Naive thymus-derived CD4-positive, alpha-beta T cell (primary cell): ENCODE measurements around the gene BSN. TPM values are rescaled to one million over a fixed set of nuclear protein-coding genes. Genes with fewer than 3 reads are reported as not detected.

Experiments used
- ATAC-seq: fragments of 150-1000 bp; cut with Tn5 transposase; 2 replicates; pipeline ENCODE4 v1.10.0; 2021; ENCODE audit warnings: mild to moderate bottlenecking, moderate library complexity
- CTCF ChIA-PET: fragments of 350-600 bp; sonication (Branson Sonifier 250); formaldehyde crosslinking; loops from one replicate; lab custom pipeline; 2021; ENCODE audit warnings: antibody characterized with exemption; lab: Charles Lee
- POLR2A ChIA-PET: fragments of 350-600 bp; sonication (Branson Sonifier 250); formaldehyde crosslinking; loops from one replicate; lab custom pipeline; 2021; ENCODE audit warnings: antibody characterized with exemption, inconsistent platforms; lab: Charles Lee
- DNase-seq, 9 donors: peaks; one replicate each; pipeline versions ENCODE4 v3.0.0 to v3.0.0-alpha.2; 2020 to 2022; ENCODE audit warnings: mixed read lengths in 1 of 9
- H3K27ac ChIP-seq: one replicate; pipeline ENCODE4 v1.7.0; 2013; ENCODE audit warnings: mild to moderate bottlenecking, low read depth, low read length, moderate library complexity
- H3K27me3 ChIP-seq, 2 donors: one replicate each; pipeline ENCODE4 v1.7.0; 2013; ENCODE audit warnings: low read length in 2 of 2, mild to moderate bottlenecking in 2 of 2, moderate library complexity in 2 of 2; ENCODE audit not compliant: control insufficient read depth in 2 of 2, insufficient read depth in 2 of 2
- H3K36me3 ChIP-seq, 3 experiments: 1 replicate in 2 of 3; 2 replicates in 1 of 3; pipeline ENCODE4 v1.7.0; 2013; ENCODE audit warnings: low read length in 3 of 3, mild to moderate bottlenecking in 3 of 3, moderate library complexity in 1 of 3; ENCODE audit not compliant: insufficient read depth in 3 of 3, control insufficient read depth in 2 of 3
- H3K4me1 ChIP-seq, 2 donors: one replicate each; pipeline ENCODE4 v1.7.0; 2013; ENCODE audit warnings: low read length in 2 of 2, mild to moderate bottlenecking in 2 of 2, moderate library complexity in 1 of 2; ENCODE audit not compliant: control insufficient read depth in 2 of 2, insufficient read depth in 2 of 2
- H3K4me3 ChIP-seq: 2 replicates; pipeline ENCODE4 v1.7.0; 2013; ENCODE audit warnings: mild to moderate bottlenecking, low read length
- H3K9me3 ChIP-seq, 3 experiments: 1 replicate in 2 of 3; 2 replicates in 1 of 3; pipeline ENCODE4 v1.7.0; 2013; ENCODE audit warnings: low read length in 3 of 3; ENCODE audit not compliant: control insufficient read depth in 2 of 3
- H3K27ac Mint-ChIP-seq, 9 donors: one replicate each; pipeline ENCODE4 v1.8.0; 2020 to 2022; ENCODE audit warnings: mixed read lengths in 9 of 9, mild to moderate bottlenecking in 8 of 9, moderate library complexity in 5 of 9, inconsistent platforms in 2 of 9
- H3K27me3 Mint-ChIP-seq, 5 donors: one replicate each; pipeline ENCODE4 v1.8.0; 2021 to 2022; ENCODE audit warnings: mixed read lengths in 5 of 5, mild to moderate bottlenecking in 1 of 5
- H3K36me3 Mint-ChIP-seq, 5 donors: one replicate each; pipeline ENCODE4 v1.8.0; 2020 to 2022; ENCODE audit warnings: mixed read lengths in 5 of 5, mild to moderate bottlenecking in 3 of 5, inconsistent platforms in 1 of 5
- H3K4me1 Mint-ChIP-seq, 7 donors: one replicate each; pipeline ENCODE4 v1.8.0; 2020 to 2022; ENCODE audit warnings: mixed read lengths in 7 of 7, mild to moderate bottlenecking in 3 of 7, inconsistent platforms in 1 of 7
- H3K4me3 Mint-ChIP-seq, 10 donors: one replicate each; pipeline ENCODE4 v1.8.0; 2020 to 2022; ENCODE audit warnings: mild to moderate bottlenecking in 10 of 10, mixed read lengths in 10 of 10, moderate library complexity in 6 of 10, inconsistent platforms in 2 of 10
- H3K9me3 Mint-ChIP-seq, 11 donors: one replicate each; pipeline ENCODE4 v1.8.0; 2020 to 2022; ENCODE audit warnings: mixed read lengths in 11 of 11, mild to moderate bottlenecking in 4 of 11, inconsistent platforms in 1 of 11, moderate library complexity in 1 of 11
- intact Hi-C, 2 donors: fragments of 100-400 bp; cut with micrococcal nuclease; formaldehyde crosslinking; loops; one replicate each; pipeline ENCODE4 v1.15.1; 2023
- polyA plus RNA-seq, 2 donors: library from polyadenylated mRNA; unstranded; fragments of 300-500 nt; fragmentation: Illumina TruSeq; gene quantifications; one replicate each; pipeline ENCODE4 v1.2.3, GENCODE V29; 2021
- total RNA-seq, 6 experiments: library from RNA in 5 of 6; stranded (reverse) in 5 of 6; gene quantifications; 1 replicate in 5 of 6; 2 replicates in 1 of 6; pipeline ENCODE4 v1.2.3 and lab custom pipeline; 2021 to 2026

The BSN gene
- total and polyA plus RNA-seq, 7 experiments from 2014 or later, result 0.12 to 0.16 (median 0.14) TPM; not detected in 2

DNA sequence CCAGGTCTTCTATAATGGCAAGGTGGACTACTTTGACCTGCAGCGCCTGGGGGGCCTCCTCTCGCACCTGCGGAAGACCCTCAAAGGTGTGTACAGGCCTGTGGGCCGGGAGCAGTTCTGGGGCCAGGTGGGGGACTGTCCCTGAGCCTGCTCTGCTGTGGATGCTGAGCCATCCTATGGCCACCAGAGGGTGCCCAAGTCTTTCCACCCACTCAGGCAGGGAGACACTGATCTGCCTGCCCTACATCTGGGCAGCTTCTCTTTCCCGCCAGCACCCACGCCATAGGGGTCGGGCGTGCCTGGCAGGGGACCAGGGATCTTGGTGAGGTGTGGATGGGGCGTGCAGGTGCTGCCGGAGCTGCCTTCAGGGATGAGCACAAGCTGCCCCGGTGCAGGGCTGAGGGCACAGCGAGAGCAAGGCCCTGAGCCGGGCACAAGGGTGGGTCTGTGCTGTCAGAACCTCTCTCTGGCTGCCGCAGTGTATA is 149.2 kb downstream of the BSN start:
- Histone ChIP-seq H3K27ac (no peak overlapping the region), H3K4me1 (no peaks in the 10 kb centered on the region), H3K4me3 (no peak overlapping the region), H3K27me3 (no peaks in the 10 kb centered on the region), H3K36me3 (peaks cover 0 to 80% (median 0%) of the 10 kb centered on the region in 3 experiments), H3K9me3 (no peaks in the 10 kb centered on the region)
- CTCF ChIA-PET, result interaction anchor here (1.0 to 1.1 kb wide), 2 partner anchors 16 to 203 kb away, joined by 3 read pairs; partner anchors contain the start of gene AMIGO3
- ATAC-seq (peak; percentile 94), DNase-seq (peak; percentile 44 to 74 (median 65))
- intact Hi-C loops, result loop anchor here (1.0 kb wide), 5 partner anchors 16 to 164 kb away; partner anchors contain the start of gene AMIGO3 (in 2 of the 2)
- Mint-ChIP-seq H3K9me3 (no peaks in the 10 kb centered on the region), H3K27ac (peak overlapping the region in 2 of 9 donors; percentile 8 to 52), H3K27me3 (no peaks in the 10 kb centered on the region), H3K4me3 (no peak overlapping the region), H3K4me1 (peaks cover 0 to 7% (median 0%) of the 10 kb centered on the region in 7 donors), H3K36me3 (peaks cover 0 to 10% (median 2%) of the 10 kb centered on the region in 5 donors)
- POLR2A ChIA-PET, result no interaction called here

DNA sequence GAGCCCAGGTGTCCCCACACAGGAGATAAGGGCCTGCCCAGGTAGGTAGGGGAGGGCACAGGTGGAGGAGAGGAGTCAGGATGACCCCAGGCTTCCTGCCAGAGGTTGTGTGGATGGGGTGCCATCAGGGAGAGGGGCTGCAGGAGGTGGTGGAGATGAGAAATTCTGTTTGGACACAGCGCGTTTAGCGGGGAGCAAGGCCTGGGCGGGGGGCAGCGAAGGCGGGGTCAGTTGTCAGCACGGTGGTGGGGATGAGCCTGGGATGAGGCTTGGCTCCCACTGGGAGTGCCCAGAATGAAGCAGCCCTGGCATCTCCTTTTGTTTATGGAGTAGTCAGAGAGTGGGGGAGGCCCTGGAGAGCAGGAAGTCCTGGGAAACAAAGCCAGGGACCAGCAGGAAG is 149.7 kb downstream of the BSN start:
- H3K27ac Mint-ChIP-seq, result peak overlapping the region in 2 of 9 donors; percentile 51 to 52
- Histone ChIP-seq H3K36me3 (peaks cover 0 to 76% (median 0%) of the 10 kb centered on the region in 3 experiments), H3K4me1 (no peaks in the 10 kb centered on the region), H3K4me3 (no peak overlapping the region), H3K9me3 (no peaks in the 10 kb centered on the region), H3K27me3 (no peaks in the 10 kb centered on the region), H3K27ac (no peak overlapping the region)
- no peaks in the 10 kb centered on the region for H3K27me3 Mint-ChIP-seq
- peaks cover 0 to 10% (median 2%) of the 10 kb centered on the region in 5 donors for H3K36me3 Mint-ChIP-seq
- H3K4me3 Mint-ChIP-seq, result no peak overlapping the region
- ATAC-seq (no peak), DNase-seq (no peak)
- intact Hi-C loops, result loop anchor here (1.0 kb wide), 5 partner anchors 15 to 165 kb away; partner anchors contain the start of gene AMIGO3 (in 2 of the 2)
- H3K4me1 Mint-ChIP-seq, result peaks cover 0 to 7% (median 0%) of the 10 kb centered on the region in 7 donors
- H3K9me3 Mint-ChIP-seq, result no peaks in the 10 kb centered on the region
- ChIA-PET POLR2A (no interaction called here), CTCF (interaction anchor here (0.6 to 1.2 kb wide), 4 partner anchors 16 to 203 kb away, joined by 3 to 5 read pairs (median 3); partner anchors contain the start of gene AMIGO3)

DNA sequence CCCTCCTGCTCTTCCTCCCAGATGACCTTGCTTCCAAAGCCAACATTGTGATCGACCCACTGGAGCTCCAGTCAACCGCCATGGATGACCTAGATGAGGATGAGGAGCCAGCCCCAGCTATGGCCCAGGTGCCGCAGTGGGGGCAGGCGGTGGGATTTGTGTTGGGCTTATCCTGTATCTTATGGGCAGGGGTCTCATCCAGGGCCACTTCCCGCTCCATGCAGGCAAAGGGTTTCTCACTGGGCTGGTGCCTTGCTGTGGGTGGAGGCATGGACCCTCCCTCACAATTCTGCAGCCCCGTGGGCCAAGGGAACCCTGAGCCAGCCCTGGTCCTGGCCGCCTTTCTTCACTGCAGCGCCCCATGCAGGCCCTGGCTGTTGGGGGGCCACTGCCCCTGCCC is 150.4 kb downstream of the BSN start:
- DNase-seq (no peak), ATAC-seq (no peak)
- Mint-ChIP-seq H3K9me3 (no peaks in the 10 kb centered on the region), H3K4me3 (no peak overlapping the region), H3K36me3 (peaks cover 0 to 11% (median 2%) of the 10 kb centered on the region in 5 donors), H3K4me1 (peaks cover 0 to 7% (median 0%) of the 10 kb centered on the region in 7 donors), H3K27me3 (no peaks in the 10 kb centered on the region), H3K27ac (no peak overlapping the region)
- H3K4me3 ChIP-seq, result no peak overlapping the region
- no peak overlapping the region for H3K27ac ChIP-seq
- CTCF ChIA-PET, result interaction anchor here (0.6 to 1.2 kb wide), 2 partner anchors 97 to 134 kb away, joined by 3 to 5 read pairs; no protein-coding TSS in a partner anchor
- peaks cover 0 to 69% (median 0%) of the 10 kb centered on the region in 3 experiments for H3K36me3 ChIP-seq
- H3K27me3 ChIP-seq, result no peaks in the 10 kb centered on the region
- POLR2A ChIA-PET, result no interaction called here
- intact Hi-C loops, result no loop called here
- no peaks in the 10 kb centered on the region for H3K9me3 ChIP-seq
- no peaks in the 10 kb centered on the region for H3K4me1 ChIP-seq

DNA sequence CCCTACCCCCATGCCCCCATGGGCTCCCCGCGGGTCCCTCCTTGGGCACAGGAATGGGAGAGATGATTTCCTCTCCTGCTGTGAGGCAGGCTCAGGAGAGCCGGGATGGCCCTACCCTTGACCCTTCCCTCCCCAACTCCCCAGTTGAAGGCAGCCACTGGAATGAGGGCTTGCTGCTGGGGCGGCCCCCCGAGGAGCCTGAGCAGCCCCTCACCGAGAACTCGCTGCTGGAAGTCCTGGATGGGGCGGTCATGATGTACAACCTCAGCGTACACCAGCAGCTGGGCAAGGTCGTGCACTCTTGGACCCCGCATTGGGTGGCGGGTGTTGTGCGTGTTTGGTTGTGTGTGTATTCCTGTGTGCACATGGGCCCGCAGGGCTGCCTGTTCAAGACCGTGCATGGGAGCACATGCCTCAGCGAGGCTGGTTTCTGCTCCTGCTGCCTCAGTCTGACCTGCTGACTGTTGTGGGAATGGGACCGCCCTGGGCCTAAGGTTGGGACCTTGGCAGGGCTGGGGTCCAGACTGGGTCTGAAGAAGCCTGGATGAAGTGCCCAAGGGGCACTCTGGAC is 151.2 kb downstream of the BSN start:
- H3K27me3 Mint-ChIP-seq, result no peaks in the 10 kb centered on the region
- POLR2A ChIA-PET, result no interaction called here

DNA sequence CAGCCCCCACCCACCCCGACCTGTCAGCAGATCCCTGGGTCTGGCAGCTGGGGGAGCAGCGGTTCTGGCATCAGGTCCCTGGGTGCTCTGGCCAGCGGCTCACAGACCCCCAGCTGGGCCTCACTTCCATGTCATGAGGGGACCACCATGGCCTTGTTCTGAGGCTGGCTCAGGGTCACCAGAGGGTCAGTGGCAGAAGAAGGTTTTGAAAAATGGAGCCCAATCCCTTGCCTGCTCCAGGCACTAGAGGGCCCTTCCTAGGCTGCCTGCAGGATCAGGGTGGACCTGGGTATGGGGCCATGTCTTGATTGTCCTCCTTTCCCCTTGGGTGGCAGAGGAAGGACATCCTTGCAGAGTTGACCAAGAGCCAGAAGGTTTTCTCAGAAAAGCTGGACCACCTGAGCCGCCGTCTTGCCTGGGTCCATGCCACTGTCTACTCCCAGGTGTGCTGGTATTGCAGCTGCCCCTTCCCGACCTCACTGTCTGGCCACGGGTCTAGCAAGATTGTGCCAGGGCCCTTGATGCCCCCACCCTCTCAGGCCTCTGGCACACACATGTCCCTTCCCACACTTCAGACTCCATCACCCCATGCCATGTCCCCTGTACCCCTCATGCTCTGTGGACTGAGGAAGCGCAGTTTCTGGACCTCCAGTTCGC is 152.3 kb downstream of the BSN start:
- H3K36me3 Mint-ChIP-seq, result peaks cover 0 to 12% (median 2%) of the 10 kb centered on the region in 5 donors
- POLR2A ChIA-PET, result no interaction called here
- peaks cover 0 to 7% (median 0%) of the 10 kb centered on the region in 7 donors for H3K4me1 Mint-ChIP-seq
- Histone ChIP-seq H3K4me1 (no peaks in the 10 kb centered on the region), H3K36me3 (peaks cover 0 to 54% (median 0%) of the 10 kb centered on the region in 3 experiments), H3K27ac (no peak overlapping the region), H3K9me3 (no peaks in the 10 kb centered on the region), H3K4me3 (no peak overlapping the region), H3K27me3 (no peaks in the 10 kb centered on the region)
- no peaks in the 10 kb centered on the region for H3K9me3 Mint-ChIP-seq
- peak overlapping the region in 2 of 9 donors; percentile 47 to 57 for H3K27ac Mint-ChIP-seq
- intact Hi-C loops, result no loop called here
- no peaks in the 10 kb centered on the region for H3K27me3 Mint-ChIP-seq
- ATAC-seq, result no peak
- no peak overlapping the region for H3K4me3 Mint-ChIP-seq
- peak in 1 of 9 donors; percentile 6 for DNase-seq
- CTCF ChIA-PET, result no interaction called here

More for the DNA sequence above, 151.2 kb downstream of the BSN start:
- H3K27ac ChIP-seq, result no peak overlapping the region
- Mint-ChIP-seq H3K4me3 (no peak overlapping the region), H3K36me3 (peaks cover 0 to 15% (median 2%) of the 10 kb centered on the region in 5 donors), H3K4me1 (peaks cover 0 to 7% (median 0%) of the 10 kb centered on the region in 7 donors), H3K9me3 (no peaks in the 10 kb centered on the region), H3K27ac (no peak overlapping the region)
- intact Hi-C loops, result no loop called here
- H3K36me3 ChIP-seq, result peaks cover 0 to 60% (median 0%) of the 10 kb centered on the region in 3 experiments
- ATAC-seq (no peak), DNase-seq (peak in 1 of 9 donors; percentile 5)
- H3K27me3 ChIP-seq, result no peaks in the 10 kb centered on the region
- CTCF ChIA-PET, result interaction anchor here (0.5 kb wide), 1 partner anchor 205 kb away, joined by 4 read pairs; no protein-coding TSS in a partner anchor
- H3K4me3 ChIP-seq, result no peak overlapping the region
- H3K9me3 ChIP-seq, result no peaks in the 10 kb centered on the region
- H3K4me1 ChIP-seq, result no peaks in the 10 kb centered on the region

DNA sequence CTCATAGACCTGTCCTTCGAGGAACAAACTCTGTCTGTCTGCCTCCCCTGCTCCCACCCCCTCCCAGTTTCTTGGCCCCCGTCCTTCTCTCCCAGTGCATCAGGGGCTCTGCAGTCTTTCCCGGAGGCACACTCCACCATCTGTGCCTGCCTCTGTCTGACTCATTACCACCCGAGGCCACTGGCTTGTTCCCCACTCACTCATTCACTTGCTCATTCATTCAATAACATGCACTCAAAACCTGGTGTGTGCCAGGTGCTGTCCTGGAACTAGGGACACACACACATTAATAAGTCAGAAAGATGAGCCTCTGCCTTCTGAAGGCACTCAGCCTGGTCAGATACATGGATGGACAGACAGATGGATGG is 152.8 kb downstream of the BSN start:
- no peaks in the 10 kb centered on the region for H3K9me3 Mint-ChIP-seq
- H3K9me3 ChIP-seq, result no peaks in the 10 kb centered on the region
- no peak for ATAC-seq
- no peak overlapping the region for H3K4me3 ChIP-seq
- intact Hi-C loops, result no loop called here
- H3K36me3 ChIP-seq, result peaks cover 0 to 49% (median 0%) of the 10 kb centered on the region in 3 experiments
- H3K27ac ChIP-seq, result no peak overlapping the region
- H3K27me3 ChIP-seq, result no peaks in the 10 kb centered on the region
- CTCF ChIA-PET, result interaction anchor here (1.1 kb wide), 1 partner anchor 132 kb away, joined by 3 read pairs; no protein-coding TSS in a partner anchor
- POLR2A ChIA-PET, result interaction anchor here (1.2 kb wide), 1 partner anchor 79 kb away, joined by 3 read pairs; the partner anchor contains the start of gene IP6K1
- no peaks in the 10 kb centered on the region for H3K27me3 Mint-ChIP-seq
- peak overlapping the region in 3 of 9 donors; percentile 47 to 57 (median 51) for H3K27ac Mint-ChIP-seq
- H3K4me3 Mint-ChIP-seq, result no peak overlapping the region
- no peak for DNase-seq
- H3K4me1 Mint-ChIP-seq, result peaks cover 0 to 8% (median 0%) of the 10 kb centered on the region in 7 donors
- H3K4me1 ChIP-seq, result no peaks in the 10 kb centered on the region
- peaks cover 0 to 12% (median 2%) of the 10 kb centered on the region in 5 donors for H3K36me3 Mint-ChIP-seq
